Peyer's patch (tissue), 4 donors: ENCODE data around the gene SOHLH2.

Source experiments
- CTCF ChIP-seq, 6 experiments: fragments of 450-650 bp in 4 of 6; fragments of 200-600 bp in 2 of 6; sonication (generic) in 1 of 6; IDR thresholded peaks; one replicate each; pipeline ENCODE4 v1.5.1; 2017 to 2019; ENCODE audit warnings: antibody characterized with exemption in 6 of 6, mild to moderate bottlenecking in 3 of 6, moderate library complexity in 1 of 6
- POLR2A ChIP-seq, 2 donors: fragments of 450-650 bp; IDR thresholded peaks; one replicate each; pipeline ENCODE4 v1.5.1; 2017; ENCODE audit warnings: antibody characterized with exemption in 2 of 2, mild to moderate bottlenecking in 2 of 2, moderate library complexity in 2 of 2

GRCh38 chr13:36148446-36148845, 65.9 kb downstream of the SOHLH2 start:
- TF ChIP-seq CTCF (IDR thresholded peaks at IDR 0.05): no peak
- TF ChIP-seq POLR2A (IDR thresholded peaks at IDR 0.05): no peak
